ENCODE data around the gene UBE2H. TPM values are rescaled to one million over a fixed set of nuclear protein-coding genes. Genes with fewer than 3 reads are reported as not detected.

The UBE2H gene
- total RNA-seq, 1 donor from 2014 or later, result 194 TPM

- Histone ChIP-seq H3K9me3 (ENCODE audit: insufficient read depth, low read depth, low read length) (no peaks in the 10 kb centered on the region), H2AFZ (ENCODE audit: low read depth, low read length) (no peak overlapping the region), H3K4me3 (ENCODE audit: insufficient read depth, low read depth, low read length) (peak overlapping the region; percentile 95), H3K79me2 (ENCODE audit: insufficient read depth, low read length) (peaks cover 88% of the 10 kb centered on the region), H3K27me3 (ENCODE audit: insufficient read depth, low read length) (no peaks in the 10 kb centered on the region), H3K4me2 (ENCODE audit: low read length) (peak overlapping the region; percentile 96), H3K9ac (ENCODE audit: low read length) (peak overlapping the region; percentile 99), H3K27ac (ENCODE audit: low read depth, low read length) (peak overlapping the region; percentile 92), H3K36me3 (ENCODE audit: insufficient read depth, low read length) (no peaks in the 10 kb centered on the region), H3K4me1 (ENCODE audit: insufficient read depth, low read length) (peaks cover 24% of the 10 kb centered on the region), H4K20me1 (ENCODE audit: insufficient read depth, low read length) (peaks cover 71% of the 10 kb centered on the region)
- no peak for TF ChIP-seq CTCF (IDR thresholded peaks at IDR 0.05; ENCODE audit: insufficient read depth, low read depth, low read length)
- TF ChIP-seq EZH2 (IDR thresholded peaks at IDR 0.05; ENCODE audit: insufficient read depth, low read length), result no peak
- Mint-ChIP-seq H3K4me1 (ENCODE audit: low read depth, unreplicated experiment) (peaks cover 19% of the 10 kb centered on the region), H3K36me3 (ENCODE audit: low read depth, unreplicated experiment) (peaks cover 8% of the 10 kb centered on the region), H3K27ac (ENCODE audit: unreplicated experiment) (no peak overlapping the region), H3K27me3 (ENCODE audit: low read depth, unreplicated experiment) (no peaks in the 10 kb centered on the region), H3K9me3 (ENCODE audit: unreplicated experiment) (no peaks in the 10 kb centered on the region), H3K4me3 (ENCODE audit: unreplicated experiment) (no peak overlapping the region)
- FAIRE-seq (no peak), DNase-seq (ENCODE audit: low read depth) (peak; percentile 85)
Measured at GRCh38 chr7:129948877-129949291, 3.9 kb downstream of the UBE2H start.

- no peak overlapping the region for H3K4me3 Mint-ChIP-seq (ENCODE audit: unreplicated experiment)
- peaks cover 19% of the 10 kb centered on the region for H3K4me1 Mint-ChIP-seq (ENCODE audit: low read depth, unreplicated experiment)
- no peak overlapping the region for H3K4me3 ChIP-seq (ENCODE audit: insufficient read depth, low read depth, low read length)
- no peak for TF ChIP-seq EZH2 (IDR thresholded peaks at IDR 0.05; ENCODE audit: insufficient read depth, low read length)
- TF ChIP-seq CTCF (IDR thresholded peaks at IDR 0.05; ENCODE audit: insufficient read depth, low read depth, low read length), result no peak
- no peak overlapping the region for H3K27ac Mint-ChIP-seq (ENCODE audit: unreplicated experiment)
- peak overlapping the region; percentile 99 for H3K9ac ChIP-seq (ENCODE audit: low read length)
- H3K9me3 Mint-ChIP-seq (ENCODE audit: unreplicated experiment), result no peaks in the 10 kb centered on the region
- peaks cover under 1% of the 10 kb centered on the region for H3K36me3 ChIP-seq (ENCODE audit: insufficient read depth, low read length)
- peak overlapping the region; percentile 92 for H3K27ac ChIP-seq (ENCODE audit: low read depth, low read length)
- H3K79me2 ChIP-seq (ENCODE audit: insufficient read depth, low read length), result peaks cover 94% of the 10 kb centered on the region
- no peaks in the 10 kb centered on the region for H3K9me3 ChIP-seq (ENCODE audit: insufficient read depth, low read depth, low read length)
- H3K4me2 ChIP-seq (ENCODE audit: low read length), result peak overlapping the region; percentile 96
- H4K20me1 ChIP-seq (ENCODE audit: insufficient read depth, low read length), result peaks cover 75% of the 10 kb centered on the region
- H3K27me3 Mint-ChIP-seq (ENCODE audit: low read depth, unreplicated experiment), result no peaks in the 10 kb centered on the region
- H3K27me3 ChIP-seq (ENCODE audit: insufficient read depth, low read length), result no peaks in the 10 kb centered on the region
- H3K4me1 ChIP-seq (ENCODE audit: insufficient read depth, low read length), result peaks cover 24% of the 10 kb centered on the region
- H2AFZ ChIP-seq (ENCODE audit: low read depth, low read length), result no peak overlapping the region
- H3K36me3 Mint-ChIP-seq (ENCODE audit: low read depth, unreplicated experiment), result peaks cover 9% of the 10 kb centered on the region
- DNase-seq (ENCODE audit: low read depth) (no peak), FAIRE-seq (no peak)
Measured at GRCh38 chr7:129948338-129948737, 4.4 kb downstream of the UBE2H start.

GRCh38 chr7:129947701-129948100 is 5.1 kb downstream of the UBE2H start:
- TF ChIP-seq CTCF (IDR thresholded peaks at IDR 0.05; ENCODE audit: insufficient read depth, low read depth, low read length) (no peak), EZH2 (IDR thresholded peaks at IDR 0.05; ENCODE audit: insufficient read depth, low read length) (no peak)

More at GRCh38 chr7:129947701-129948100, 5.1 kb downstream of the UBE2H start:
- peaks cover 81% of the 10 kb centered on the region for H4K20me1 ChIP-seq (ENCODE audit: insufficient read depth, low read length)
- peaks cover 24% of the 10 kb centered on the region for H3K4me1 ChIP-seq (ENCODE audit: insufficient read depth, low read length)
- H2AFZ ChIP-seq (ENCODE audit: low read depth, low read length), result no peak overlapping the region
- peak overlapping the region; percentile 40 for H3K4me2 ChIP-seq (ENCODE audit: low read length)
- peak overlapping the region; percentile 92 for H3K27ac ChIP-seq (ENCODE audit: low read depth, low read length)
- peaks cover 2% of the 10 kb centered on the region for H3K36me3 ChIP-seq (ENCODE audit: insufficient read depth, low read length)
- H3K79me2 ChIP-seq (ENCODE audit: insufficient read depth, low read length), result peaks cover 99% of the 10 kb centered on the region
- no peaks in the 10 kb centered on the region for H3K9me3 Mint-ChIP-seq (ENCODE audit: unreplicated experiment)
- no peak overlapping the region for H3K9ac ChIP-seq (ENCODE audit: low read length)
- H3K4me1 Mint-ChIP-seq (ENCODE audit: low read depth, unreplicated experiment), result peaks cover 19% of the 10 kb centered on the region
- no peak overlapping the region for H3K27ac Mint-ChIP-seq (ENCODE audit: unreplicated experiment)
- H3K27me3 Mint-ChIP-seq (ENCODE audit: low read depth, unreplicated experiment), result no peaks in the 10 kb centered on the region
- H3K36me3 Mint-ChIP-seq (ENCODE audit: low read depth, unreplicated experiment), result peaks cover 10% of the 10 kb centered on the region
- no peaks in the 10 kb centered on the region for H3K9me3 ChIP-seq (ENCODE audit: insufficient read depth, low read depth, low read length)
- DNase-seq (ENCODE audit: low read depth), result peak; percentile 78
- H3K4me3 ChIP-seq (ENCODE audit: insufficient read depth, low read depth, low read length), result no peak overlapping the region
- no peaks in the 10 kb centered on the region for H3K27me3 ChIP-seq (ENCODE audit: insufficient read depth, low read length)
- FAIRE-seq, result no peak
- no peak overlapping the region for H3K4me3 Mint-ChIP-seq (ENCODE audit: unreplicated experiment)
